ENCODE measurements around the gene PNCK. TPM values are rescaled to one million over a fixed set of nuclear protein-coding genes. Genes with fewer than 3 reads are reported as not detected.

PNCK gene
- total RNA-seq, 1 experiment from 2014 or later: 26.8 TPM

GRCh38 chrX:153642051-153642654 is 31.5 kb downstream of the PNCK start:
- no peak overlapping the region for H2AK5ac ChIP-seq (ENCODE audit: insufficient read length, low read length)
- H4K8ac ChIP-seq (replicated peaks; ENCODE audit: insufficient read length, low read depth, low read length): no peak overlapping the region
- no peak overlapping the region for H2BK15ac ChIP-seq (ENCODE audit: low read depth, low read length)
- peaks cover 44 to 72% of the 10 kb centered on the region in 2 experiments for H3K9me3 Mint-ChIP-seq
- no peak overlapping the region for H3K27ac ChIP-seq (ENCODE audit: insufficient read length, low read depth, low read length)
- H2BK5ac ChIP-seq (ENCODE audit: insufficient read length, low read length): no peak overlapping the region
- peaks cover 39% of the 10 kb centered on the region for H3K9me3 ChIP-seq (ENCODE audit: control insufficient read depth, low read depth, low read length)
- H3K4me1 ChIP-seq (ENCODE audit: insufficient read depth, low read length): no peaks in the 10 kb centered on the region; the same call in 1 of the 2 replicates
- peaks cover 8 to 12% of the 10 kb centered on the region in 2 experiments for H3K4me1 Mint-ChIP-seq
- H3K79me2 ChIP-seq (ENCODE audit: insufficient read depth, low read length): no peaks in the 10 kb centered on the region
- 0 out of 5 replicates have a peak overlapping the region, but pooled peaks of 1 of the 2 experiments have one; percentile 66 for H3K4me3 Mint-ChIP-seq
- peaks cover 0 to 7% (median 2%) of the 10 kb centered on the region in 3 experiments; a peak in 3 of 7 replicates for H3K36me3 Mint-ChIP-seq (ENCODE audit: insufficient read depth in 1 of 3, low read depth in 3 of 3)
- H3K4ac ChIP-seq (ENCODE audit: low read depth, low read length): no peak overlapping the region
- H3K23ac ChIP-seq (ENCODE audit: insufficient read length, low read depth, low read length): no peak overlapping the region
- no peak overlapping the region for H3K27ac Mint-ChIP-seq
- WGBS (ENCODE audit: extremely low coverage, insufficient read length, low lambda C conversion rate): no CpG with 5 or more reads among the region's 62 CpGs
- peaks cover 70% of the 10 kb centered on the region for H3K27me3 Mint-ChIP-seq (ENCODE audit: low read depth)
- H3K23me2 ChIP-seq (ENCODE audit: insufficient read length, low read depth, low read length, poor library complexity, severe bottlenecking): peaks cover 11% of the 10 kb centered on the region
- no peak overlapping the region for H3K56ac ChIP-seq (ENCODE audit: insufficient read length, low read depth, low read length)
- no peak overlapping the region for H4K91ac ChIP-seq (ENCODE audit: insufficient read length, low read depth, low read length)
- H3K18ac ChIP-seq (ENCODE audit: insufficient read length, low read depth, low read length): no peak overlapping the region
- no peaks in the 10 kb centered on the region for H3K79me1 ChIP-seq (ENCODE audit: insufficient read depth, low read depth, low read length, poor library complexity, severe bottlenecking)
- TF ChIP-seq, protein P1, sequence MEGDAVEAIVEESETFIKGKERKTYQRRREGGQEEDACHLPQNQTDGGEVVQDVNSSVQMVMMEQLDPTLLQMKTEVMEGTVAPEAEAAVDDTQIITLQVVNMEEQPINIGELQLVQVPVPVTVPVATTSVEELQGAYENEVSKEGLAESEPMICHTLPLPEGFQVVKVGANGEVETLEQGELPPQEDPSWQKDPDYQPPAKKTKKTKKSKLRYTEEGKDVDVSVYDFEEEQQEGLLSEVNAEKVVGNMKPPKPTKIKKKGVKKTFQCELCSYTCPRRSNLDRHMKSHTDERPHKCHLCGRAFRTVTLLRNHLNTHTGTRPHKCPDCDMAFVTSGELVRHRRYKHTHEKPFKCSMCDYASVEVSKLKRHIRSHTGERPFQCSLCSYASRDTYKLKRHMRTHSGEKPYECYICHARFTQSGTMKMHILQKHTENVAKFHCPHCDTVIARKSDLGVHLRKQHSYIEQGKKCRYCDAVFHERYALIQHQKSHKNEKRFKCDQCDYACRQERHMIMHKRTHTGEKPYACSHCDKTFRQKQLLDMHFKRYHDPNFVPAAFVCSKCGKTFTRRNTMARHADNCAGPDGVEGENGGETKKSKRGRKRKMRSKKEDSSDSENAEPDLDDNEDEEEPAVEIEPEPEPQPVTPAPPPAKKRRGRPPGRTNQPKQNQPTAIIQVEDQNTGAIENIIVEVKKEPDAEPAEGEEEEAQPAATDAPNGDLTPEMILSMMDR (conservative IDR thresholded peaks at IDR 0.05): no peak
- H4K5ac ChIP-seq (ENCODE audit: insufficient read length, low read depth, low read length): no peak overlapping the region
- H2BK12ac ChIP-seq (ENCODE audit: insufficient read length, low read depth, low read length): no peak overlapping the region
- H3T11ph ChIP-seq (ENCODE audit: low read length): no peak overlapping the region
- H2BK20ac ChIP-seq (ENCODE audit: low read depth, low read length, poor library complexity, severe bottlenecking): no peak overlapping the region
- H3K14ac ChIP-seq (ENCODE audit: insufficient read depth, low read length): no peak overlapping the region
- H3K27me3 ChIP-seq (ENCODE audit: insufficient read depth, low read length): peaks cover 43% of the 10 kb centered on the region
- peaks cover 2% of the 10 kb centered on the region for H4K20me1 ChIP-seq (ENCODE audit: control insufficient read depth, insufficient read depth, insufficient read length)
- peak overlapping the region; percentile 53 for H3K4me2 ChIP-seq (ENCODE audit: insufficient read depth, insufficient read length, low read length)
- no peak overlapping the region for H2BK120ac ChIP-seq (ENCODE audit: low read depth, low read length, poor library complexity, severe bottlenecking)
- no peak overlapping the region for H2AFZ ChIP-seq (ENCODE audit: low read length)
- DNase-seq: peak; percentile 39
- no peak overlapping the region for H3K9ac ChIP-seq (ENCODE audit: extremely low read depth, insufficient read length, low read length)
